Measurements from ENCODE around the gene TNRC6C. TPM values are rescaled to one million over a fixed set of nuclear protein-coding genes. Genes with fewer than 3 reads are reported as not detected.

The TNRC6C gene
- total RNA-seq, 1 donor from 2014 or later = 28.7 TPM

DNA sequence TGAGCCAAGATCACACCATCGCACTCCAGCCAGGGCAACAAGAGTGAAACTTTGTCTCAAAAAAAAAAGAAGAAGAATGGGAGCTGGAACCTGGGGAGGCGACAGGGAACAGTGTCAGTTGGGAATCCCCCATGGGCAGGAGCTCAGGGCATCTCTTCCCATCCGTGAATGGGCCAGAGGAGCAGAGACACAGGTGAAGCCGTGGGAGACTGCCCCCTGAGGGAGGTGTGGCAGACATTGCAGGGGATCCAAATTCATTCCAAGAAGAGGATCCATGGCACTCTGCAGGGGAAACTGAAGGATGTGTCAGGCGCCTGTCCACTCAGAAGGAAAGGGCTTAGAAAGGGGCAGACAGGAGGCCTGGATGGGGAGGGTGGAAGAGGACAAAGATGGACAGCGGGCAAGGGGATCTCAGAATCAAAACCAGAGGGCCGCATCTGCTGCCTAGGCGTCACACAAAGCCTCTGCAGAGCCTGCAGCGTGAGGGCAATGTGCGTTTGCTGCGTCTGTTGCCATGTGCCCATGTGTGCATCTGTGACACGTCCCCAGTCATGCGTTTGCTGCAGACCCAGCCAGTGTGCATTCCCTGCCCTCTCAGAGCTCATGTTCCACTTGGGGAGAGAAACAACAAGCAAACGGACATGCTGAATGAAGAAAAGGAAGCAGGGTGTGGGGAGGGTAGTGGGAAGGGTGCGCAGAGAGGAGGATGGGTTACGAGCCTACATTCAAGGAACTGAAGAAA lies 30.6 kb upstream of the TNRC6C start:
- TF ChIP-seq CTCF (IDR thresholded peaks at IDR 0.05) = no peak
- H3K27me3 Mint-ChIP-seq (ENCODE audit: unreplicated experiment) = peaks cover 63% of the 10 kb centered on the region
- no peak for DNase-seq (ENCODE audit: extremely low spot score, unreplicated experiment)
- no peaks in the 10 kb centered on the region for H3K36me3 Mint-ChIP-seq (ENCODE audit: unreplicated experiment)
- no peaks in the 10 kb centered on the region for H3K4me1 Mint-ChIP-seq (ENCODE audit: unreplicated experiment)
- no peak overlapping the region for H3K4me3 Mint-ChIP-seq (ENCODE audit: unreplicated experiment)
- H3K9me3 Mint-ChIP-seq (ENCODE audit: unreplicated experiment) = no peaks in the 10 kb centered on the region
- H3K27ac Mint-ChIP-seq (ENCODE audit: unreplicated experiment) = no peak overlapping the region

DNA sequence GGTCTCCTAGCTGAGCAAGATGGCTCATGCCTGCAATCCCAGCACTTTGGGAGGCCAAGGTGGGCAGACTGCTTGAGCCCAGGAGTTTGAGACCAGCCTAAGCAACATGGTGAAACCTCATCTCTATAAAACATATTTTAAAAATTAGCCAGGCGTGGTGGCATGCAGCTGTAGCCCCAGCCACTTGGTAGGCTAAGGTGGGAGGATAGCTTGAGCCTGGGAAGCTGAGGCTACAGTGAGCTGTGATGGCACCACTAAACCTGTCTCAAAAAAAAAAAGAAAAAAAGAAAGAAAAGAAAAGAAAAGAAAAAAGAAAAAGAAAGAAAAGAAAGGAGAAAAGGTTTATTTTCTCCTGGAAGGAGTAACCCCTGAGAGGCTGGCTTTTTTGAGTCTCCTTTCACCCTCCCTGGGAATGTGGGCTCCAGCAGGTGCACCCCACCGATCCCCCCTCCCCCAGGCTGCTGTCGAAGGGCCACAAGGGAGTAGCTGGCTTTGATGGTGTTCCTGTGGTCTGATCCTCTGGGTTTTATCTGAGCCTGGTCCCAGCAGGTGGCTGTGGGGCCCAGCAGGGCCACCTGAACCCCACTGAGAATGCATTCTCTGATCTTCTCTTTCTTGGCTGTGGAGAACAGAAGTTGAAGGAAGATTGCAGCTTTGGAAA lies 29.9 kb upstream of the TNRC6C start:
- no peaks in the 10 kb centered on the region for H3K9me3 Mint-ChIP-seq (ENCODE audit: unreplicated experiment)
- no peak overlapping the region for H3K4me3 Mint-ChIP-seq (ENCODE audit: unreplicated experiment)
- H3K4me1 Mint-ChIP-seq (ENCODE audit: unreplicated experiment) = no peaks in the 10 kb centered on the region
- DNase-seq (ENCODE audit: extremely low spot score, unreplicated experiment) = no peak
- peaks cover 64% of the 10 kb centered on the region for H3K27me3 Mint-ChIP-seq (ENCODE audit: unreplicated experiment)
- H3K36me3 Mint-ChIP-seq (ENCODE audit: unreplicated experiment) = no peaks in the 10 kb centered on the region
- no peak for TF ChIP-seq CTCF (IDR thresholded peaks at IDR 0.05)
- no peak overlapping the region for H3K27ac Mint-ChIP-seq (ENCODE audit: unreplicated experiment)

DNA sequence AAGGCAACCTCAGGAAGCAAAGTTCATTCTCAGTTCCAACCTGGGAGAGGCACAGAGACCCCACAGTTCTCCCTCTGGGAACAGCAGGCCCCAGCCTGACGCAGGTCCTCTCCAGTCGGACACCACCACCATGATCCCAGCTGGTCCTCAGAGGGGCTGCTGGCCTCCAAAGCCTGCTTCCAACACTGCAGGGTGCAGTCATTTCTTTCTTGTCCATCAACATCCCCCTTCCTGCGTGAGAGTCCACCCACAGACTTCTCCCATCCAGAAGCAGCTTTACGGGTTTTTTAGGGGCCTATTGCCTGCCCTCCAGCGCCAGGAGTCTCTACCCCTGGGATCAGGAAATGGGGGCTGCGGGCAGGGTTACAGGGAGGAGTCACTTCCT lies 29.3 kb upstream of the TNRC6C start:
- H3K36me3 Mint-ChIP-seq (ENCODE audit: unreplicated experiment) = no peaks in the 10 kb centered on the region
- H3K4me3 Mint-ChIP-seq (ENCODE audit: unreplicated experiment) = no peak overlapping the region
- no peak overlapping the region for H3K27ac Mint-ChIP-seq (ENCODE audit: unreplicated experiment)
- TF ChIP-seq CTCF (IDR thresholded peaks at IDR 0.05) = no peak
- no peaks in the 10 kb centered on the region for H3K9me3 Mint-ChIP-seq (ENCODE audit: unreplicated experiment)
- no peak for DNase-seq (ENCODE audit: extremely low spot score, unreplicated experiment)
- H3K4me1 Mint-ChIP-seq (ENCODE audit: unreplicated experiment) = peaks cover 1% of the 10 kb centered on the region
- peaks cover 64% of the 10 kb centered on the region for H3K27me3 Mint-ChIP-seq (ENCODE audit: unreplicated experiment)

GRCh38 chr17:77929871-77930436 lies 28.5 kb upstream of the TNRC6C start:
- no peaks in the 10 kb centered on the region for H3K9me3 Mint-ChIP-seq (ENCODE audit: unreplicated experiment)
- no peak overlapping the region for H3K4me3 Mint-ChIP-seq (ENCODE audit: unreplicated experiment)
- no peak for TF ChIP-seq CTCF (IDR thresholded peaks at IDR 0.05)
- peaks cover 1% of the 10 kb centered on the region for H3K4me1 Mint-ChIP-seq (ENCODE audit: unreplicated experiment)
- H3K27me3 Mint-ChIP-seq (ENCODE audit: unreplicated experiment) = peaks cover 63% of the 10 kb centered on the region
- H3K36me3 Mint-ChIP-seq (ENCODE audit: unreplicated experiment) = no peaks in the 10 kb centered on the region
- no peak for DNase-seq (ENCODE audit: extremely low spot score, unreplicated experiment)
- H3K27ac Mint-ChIP-seq (ENCODE audit: unreplicated experiment) = no peak overlapping the region
